B cell (primary cell): ENCODE results near the gene SERPINB1.

Experiments used
- EZH2 ChIP-seq: IDR thresholded peaks from 2 replicates; pipeline ENCODE4 v1.6.1; 2012; ENCODE audit warnings: borderline replicate concordance, low read depth, mild to moderate bottlenecking, moderate library complexity, low read length; ENCODE audit not compliant: insufficient read depth, poor library complexity, severe bottlenecking
- TF ChIP-seq, protein P1 (sequence below): fragments of 200-600 bp; IDR thresholded peaks from one replicate; pipeline ENCODE4 v1.8.0; 2022; ENCODE audit warnings: antibody characterized with exemption, mild to moderate bottlenecking

DNA sequence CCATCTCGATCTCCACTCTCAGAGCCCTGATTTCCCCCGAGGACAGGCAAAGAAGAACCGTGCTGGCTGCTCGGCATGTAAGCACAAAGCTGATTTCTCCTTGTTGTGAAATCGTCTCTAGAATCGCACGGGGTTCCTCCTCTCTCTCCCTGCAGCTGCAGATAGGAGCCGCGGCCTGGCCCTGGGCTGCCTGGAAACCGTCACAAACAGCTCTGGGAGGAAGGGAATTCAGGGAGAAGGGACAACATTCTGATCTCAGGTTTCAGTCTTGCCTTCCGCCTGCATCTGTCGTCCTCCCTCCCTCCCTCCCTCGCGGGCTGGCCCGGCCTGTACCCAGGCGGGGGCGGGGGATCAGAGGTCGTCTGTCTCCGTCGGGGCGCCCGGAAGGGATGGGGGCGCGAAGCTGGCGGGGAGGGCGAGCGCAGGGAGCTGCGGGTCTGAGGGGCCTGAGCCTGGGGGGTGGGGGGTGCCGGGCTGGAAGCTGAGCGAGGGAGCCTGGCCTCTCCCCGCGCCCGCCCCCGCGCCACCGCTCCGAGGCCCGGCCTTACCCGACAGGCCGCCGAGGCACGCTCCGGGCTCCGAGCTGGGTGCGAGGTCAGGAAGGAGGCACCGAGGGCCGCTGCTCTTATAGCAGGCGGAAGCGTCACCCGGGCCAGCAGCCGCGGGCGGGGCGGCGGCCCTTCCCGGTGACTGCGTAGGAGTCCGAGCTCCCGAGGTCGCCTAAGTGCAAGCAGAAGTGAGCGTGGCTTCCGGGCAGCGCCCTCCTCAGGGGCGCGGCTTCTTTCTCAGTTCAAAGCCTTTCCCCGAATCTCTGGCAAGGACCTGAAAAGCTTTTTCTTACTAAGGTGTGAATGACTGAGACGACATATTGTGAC is at the start of gene SERPINB1:
- TF ChIP-seq, protein P1, sequence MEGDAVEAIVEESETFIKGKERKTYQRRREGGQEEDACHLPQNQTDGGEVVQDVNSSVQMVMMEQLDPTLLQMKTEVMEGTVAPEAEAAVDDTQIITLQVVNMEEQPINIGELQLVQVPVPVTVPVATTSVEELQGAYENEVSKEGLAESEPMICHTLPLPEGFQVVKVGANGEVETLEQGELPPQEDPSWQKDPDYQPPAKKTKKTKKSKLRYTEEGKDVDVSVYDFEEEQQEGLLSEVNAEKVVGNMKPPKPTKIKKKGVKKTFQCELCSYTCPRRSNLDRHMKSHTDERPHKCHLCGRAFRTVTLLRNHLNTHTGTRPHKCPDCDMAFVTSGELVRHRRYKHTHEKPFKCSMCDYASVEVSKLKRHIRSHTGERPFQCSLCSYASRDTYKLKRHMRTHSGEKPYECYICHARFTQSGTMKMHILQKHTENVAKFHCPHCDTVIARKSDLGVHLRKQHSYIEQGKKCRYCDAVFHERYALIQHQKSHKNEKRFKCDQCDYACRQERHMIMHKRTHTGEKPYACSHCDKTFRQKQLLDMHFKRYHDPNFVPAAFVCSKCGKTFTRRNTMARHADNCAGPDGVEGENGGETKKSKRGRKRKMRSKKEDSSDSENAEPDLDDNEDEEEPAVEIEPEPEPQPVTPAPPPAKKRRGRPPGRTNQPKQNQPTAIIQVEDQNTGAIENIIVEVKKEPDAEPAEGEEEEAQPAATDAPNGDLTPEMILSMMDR: no peak
- no peak for TF ChIP-seq EZH2
